NCI-H526 treated with DMSO at 0.1 percent for 48 hours (cell line): ENCODE measurements around the gene DYNLT5.
"Not testable (repeated sequence)": the region's sequence is repeated elsewhere in the genome, so short reads cannot be mapped to it uniquely, and the experiment has no call there.

Experiments
- DNase-seq: peaks from one replicate; lab custom pipeline; 2025; lab: John Stamatoyannopoulos, UW

DYNLT5 gene

DNA sequence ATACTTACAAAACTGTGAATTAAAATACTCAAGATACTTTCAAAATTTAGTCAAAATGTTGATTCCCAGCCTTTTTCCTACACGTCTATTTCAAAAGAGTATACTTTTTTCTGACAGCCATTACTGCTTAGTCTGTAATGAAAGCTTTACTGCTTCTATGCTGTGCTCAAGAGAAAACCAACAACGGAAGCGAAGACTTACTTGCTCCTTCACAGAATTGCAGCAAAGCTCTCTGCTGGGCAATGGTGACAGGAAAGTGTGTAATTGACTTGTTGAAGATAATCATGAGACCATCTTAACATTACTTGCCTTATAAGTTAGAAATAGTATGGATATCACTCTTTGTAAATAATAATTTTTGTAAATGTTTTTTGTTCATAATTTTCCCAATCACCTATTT, 1.7 kb upstream of the DYNLT5 start:
- DNase-seq: no peak

DNA sequence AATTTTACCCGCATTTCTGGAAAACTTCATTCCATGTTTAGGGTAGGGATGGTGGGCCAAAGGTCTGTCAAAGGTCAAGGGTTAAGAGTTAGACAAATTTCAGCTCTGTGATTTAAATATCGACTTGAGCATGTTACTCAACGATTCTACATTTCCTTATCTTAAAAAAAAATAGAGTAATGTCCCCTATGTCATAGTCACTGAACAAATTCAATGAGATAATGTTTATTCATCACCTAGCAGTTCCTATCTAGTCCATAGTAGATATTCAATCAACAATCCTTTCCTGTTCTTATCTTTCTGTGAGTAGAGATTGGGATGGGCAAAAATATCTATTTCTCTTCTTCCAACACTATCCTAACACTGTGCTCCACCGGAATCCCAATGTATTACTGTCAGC, 1.1 kb upstream of the DYNLT5 start:
- no peak for DNase-seq

DNA sequence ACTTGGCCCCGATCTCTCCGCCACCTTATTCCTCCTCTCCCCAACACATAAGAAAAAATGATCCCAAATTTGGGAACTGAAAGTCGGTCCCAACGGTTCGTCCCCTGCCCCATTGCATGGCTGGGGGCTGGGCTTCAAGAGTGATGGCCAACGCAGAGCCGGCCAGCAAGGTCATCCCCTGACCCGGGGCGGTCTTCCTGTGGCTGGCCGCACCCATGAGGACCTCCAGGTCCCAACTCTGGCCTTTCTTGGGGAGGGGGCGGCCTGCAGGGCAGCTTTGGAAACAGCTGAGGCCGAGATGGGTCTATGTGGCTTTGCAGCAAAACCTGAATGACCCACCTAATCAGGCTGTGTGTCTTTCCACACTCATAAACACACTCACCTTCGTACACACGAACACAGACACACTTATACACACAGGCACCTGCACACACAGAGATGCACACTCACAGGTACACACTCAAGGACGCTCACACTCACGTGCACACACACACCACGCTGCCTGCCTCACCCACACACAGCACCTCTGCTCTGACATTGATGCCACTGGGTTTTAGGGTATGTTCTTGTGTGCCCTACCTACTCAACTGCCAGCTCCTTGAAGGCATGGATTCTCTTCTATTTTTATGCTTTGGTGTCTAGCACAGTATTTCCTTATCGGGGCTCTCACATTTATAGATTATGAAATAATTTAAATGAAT, 562 bp downstream of the DYNLT5 start:
- DNase-seq: no peak

DNA sequence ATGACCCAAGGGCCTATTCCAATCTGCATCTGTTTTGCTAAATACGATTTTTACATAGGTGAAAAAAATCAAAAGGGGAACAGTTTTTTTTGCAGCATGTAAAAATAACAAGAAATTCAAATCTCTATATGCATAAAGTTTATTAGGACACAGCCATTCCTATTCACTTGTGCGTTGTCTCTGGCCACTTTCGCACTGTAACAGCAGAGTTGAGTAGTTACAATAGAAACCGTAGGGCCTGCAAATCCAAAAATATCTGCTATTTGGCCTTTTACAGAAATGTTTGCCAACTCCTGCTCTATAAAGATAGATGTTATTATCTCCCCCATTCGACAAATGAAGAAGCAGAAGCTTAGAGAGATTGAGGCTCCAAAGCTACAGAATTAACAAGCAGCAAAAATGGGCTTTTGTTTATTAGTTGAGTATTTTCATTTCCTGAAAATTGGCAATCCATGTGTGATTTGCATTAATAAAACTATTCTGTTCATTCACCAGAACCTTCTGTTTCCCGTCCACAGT, 5.5 kb downstream of the DYNLT5 start:
- DNase-seq: peak; percentile 55

DNA sequence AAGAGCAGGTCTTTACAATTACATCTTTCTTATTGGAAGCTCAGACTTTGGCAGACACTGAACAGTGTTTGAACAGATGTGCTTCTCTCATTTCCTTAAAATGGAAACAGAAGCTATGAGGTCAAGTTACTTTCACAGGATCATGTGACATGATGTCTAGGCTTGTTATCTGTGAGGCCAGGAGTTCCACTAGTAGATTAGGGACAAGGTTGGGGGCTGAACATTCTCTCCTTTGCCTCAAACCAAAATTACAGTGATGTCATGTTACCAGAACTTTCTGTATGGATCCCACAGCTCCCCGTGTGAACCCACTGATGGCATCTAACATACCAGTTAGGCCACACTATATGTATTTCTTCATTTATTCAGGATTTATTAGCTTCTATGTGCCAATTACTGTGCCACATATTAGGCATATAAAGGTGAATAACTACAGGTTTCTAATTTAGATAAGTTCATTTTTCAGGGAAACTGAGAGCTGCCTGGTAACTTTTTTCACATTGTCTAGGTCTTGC, 6.0 kb downstream of the DYNLT5 start:
- peak; percentile 92 for DNase-seq

- no peak for DNase-seq
Observed at GRCh38 chr1:66760506-66760905, 8.2 kb downstream of the DYNLT5 start.

DNA sequence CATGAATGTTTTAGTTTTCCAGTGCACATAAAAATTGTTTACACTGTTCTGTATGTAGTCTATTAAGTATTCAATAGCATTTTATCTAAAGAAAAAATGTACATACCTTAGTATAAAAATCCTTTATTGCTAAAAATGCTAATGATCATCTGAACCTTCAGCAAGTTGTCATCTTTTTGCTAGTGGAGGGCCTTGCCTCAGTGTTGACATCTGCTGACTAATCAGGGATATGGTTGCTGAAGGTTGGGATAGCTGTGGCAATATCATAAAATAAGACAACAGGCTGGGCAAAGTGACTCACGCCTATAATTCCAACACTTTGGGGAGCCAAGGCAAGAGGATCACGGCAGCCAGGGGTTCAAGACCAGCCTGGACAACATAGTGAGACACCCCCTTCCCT, 9.0 kb downstream of the DYNLT5 start:
- no peak for DNase-seq

GRCh38 chr1:66764994-66765578, 12.8 kb downstream of the DYNLT5 start:
- DNase-seq: peak; percentile 42

DNA sequence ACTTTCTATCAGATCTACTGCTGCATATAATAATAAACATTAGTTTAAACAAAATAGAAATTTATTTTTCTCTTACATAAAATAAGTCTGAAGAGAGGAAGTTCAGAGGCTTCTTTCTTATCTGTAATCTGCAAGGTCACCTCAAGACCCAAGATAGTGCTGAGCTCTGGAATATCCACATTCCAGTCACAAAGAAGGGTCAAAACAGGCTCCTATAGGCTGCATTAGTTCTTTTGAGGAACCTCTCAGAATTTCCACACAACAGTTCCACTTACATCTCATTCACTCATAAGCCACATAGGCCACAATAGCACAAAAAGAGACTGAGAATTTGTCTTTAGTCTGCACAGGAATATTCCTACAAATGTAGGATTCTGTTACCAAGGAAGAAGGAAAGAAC, 15.4 kb downstream of the DYNLT5 start:
- DNase-seq: no peak

GRCh38 chr1:66768965-66769364, 16.7 kb downstream of the DYNLT5 start:
- no peak for DNase-seq

- DNase-seq: no peak
Observed at GRCh38 chr1:66769512-66770229, 17.4 kb downstream of the DYNLT5 start.

DNA sequence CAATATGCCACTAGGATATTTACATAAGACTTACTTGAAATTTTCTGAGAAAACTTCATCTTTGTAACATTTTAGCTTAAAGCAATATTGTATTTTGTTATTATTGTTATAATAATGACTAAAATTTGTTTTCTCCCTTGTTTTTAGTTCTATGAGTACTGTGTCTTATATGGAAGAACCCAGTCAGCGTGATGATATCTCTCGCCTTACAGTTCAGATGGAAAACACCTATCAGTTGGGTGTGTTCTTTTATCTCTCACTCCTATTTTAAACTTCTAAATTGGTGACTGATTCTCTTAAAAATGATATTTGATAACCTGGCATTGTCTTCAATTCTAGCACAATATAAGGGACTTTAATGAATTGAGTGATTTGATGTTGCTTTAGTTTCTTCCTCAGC, 18.0 kb downstream of the DYNLT5 start:
- DNase-seq: no peak

GRCh38 chr1:66770694-66771093, 18.4 kb downstream of the DYNLT5 start:
- no peak for DNase-seq

- no peak for DNase-seq
Observed at GRCh38 chr1:66773227-66773626, 21.0 kb downstream of the DYNLT5 start.

- DNase-seq: no peak
Observed at GRCh38 chr1:66774438-66774837, 22.2 kb downstream of the DYNLT5 start.

DNA sequence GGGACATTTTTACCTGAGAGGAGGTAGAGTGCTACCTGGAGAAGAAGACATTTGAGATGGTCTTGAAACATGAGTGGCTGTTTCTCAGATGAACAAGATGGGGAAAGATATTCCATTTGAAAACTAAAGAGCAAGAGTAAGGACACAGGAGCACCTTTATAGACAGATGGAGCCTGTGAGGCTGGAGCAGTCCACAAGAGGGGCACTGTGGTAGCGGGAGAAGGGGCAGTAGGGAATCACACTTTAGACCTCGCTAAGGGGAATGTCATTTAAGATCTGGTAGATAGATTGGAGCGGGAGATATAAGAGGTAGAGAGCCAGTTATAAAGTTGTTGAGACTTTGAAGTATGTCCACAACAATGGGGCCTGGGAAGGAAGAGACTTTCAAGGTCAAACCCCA, 23.4 kb downstream of the DYNLT5 start:
- no peak for DNase-seq

DNA sequence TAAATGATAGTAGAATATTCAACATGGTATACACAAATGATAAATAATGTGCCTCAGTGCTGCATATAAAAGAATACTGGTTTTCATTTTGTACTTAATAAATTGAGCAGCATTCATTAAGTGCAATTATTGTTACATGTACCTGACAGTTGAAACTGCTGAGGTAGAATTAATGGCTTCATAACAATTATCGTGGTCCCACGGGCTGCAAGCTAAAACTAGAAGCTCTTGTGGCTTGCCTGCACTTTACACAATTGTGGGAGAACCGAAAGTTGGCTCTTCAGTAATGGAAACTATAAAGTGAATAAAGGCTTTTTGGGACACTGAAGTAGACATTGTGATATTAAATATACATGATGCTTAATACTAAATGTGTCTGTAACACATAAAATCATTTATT, 25.6 kb downstream of the DYNLT5 start:
- no peak for DNase-seq

DNA sequence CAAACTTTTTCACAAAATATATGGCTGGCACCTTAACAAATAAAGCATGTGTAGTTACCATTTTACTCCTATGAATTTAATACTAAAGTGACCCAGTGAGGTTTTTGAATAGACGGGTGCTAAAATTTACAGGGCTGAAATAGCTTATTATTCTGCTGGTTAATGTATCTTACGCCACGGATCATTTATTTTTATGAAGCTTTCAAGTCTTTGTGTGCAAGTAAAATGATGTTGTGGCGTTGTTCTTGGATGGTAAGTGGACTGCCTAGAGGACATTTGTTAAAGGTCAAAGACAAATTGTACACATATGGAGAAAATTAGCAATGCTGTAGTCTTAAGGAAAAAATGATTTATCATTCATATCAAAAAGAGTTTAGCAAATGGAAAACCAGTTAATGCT, 26.0 kb downstream of the DYNLT5 start:
- peak; percentile 22 for DNase-seq

- no peak for DNase-seq
Observed at GRCh38 chr1:66778969-66779368, 26.7 kb downstream of the DYNLT5 start.

GRCh38 chr1:66779475-66780078, 27.3 kb downstream of the DYNLT5 start:
- DNase-seq: no peak

DNA sequence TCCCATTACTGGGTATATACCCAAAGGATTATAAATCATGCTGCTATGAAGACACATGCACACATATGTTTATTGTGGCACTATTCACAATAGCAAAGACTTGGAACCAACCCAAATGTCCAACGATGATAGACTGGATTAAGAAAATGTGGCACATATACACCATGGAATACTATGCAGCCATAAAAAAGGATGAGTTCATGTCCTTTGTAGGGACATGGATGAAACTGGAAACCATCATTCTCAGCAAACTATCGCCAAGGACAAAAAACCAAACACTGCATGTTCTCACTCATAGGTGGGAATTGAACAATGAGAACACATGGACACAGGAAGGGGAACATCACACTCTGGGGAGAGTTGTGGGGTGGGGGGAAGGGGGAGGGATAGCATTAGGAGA, 33.5 kb downstream of the DYNLT5 start:
- not testable (repeated sequence) for DNase-seq

- DNase-seq: no peak
Observed at GRCh38 chr1:66787641-66788040, 35.4 kb downstream of the DYNLT5 start.
